NCI-H446 (cell line): ENCODE measurements around the gene EPHA10.

Source experiments
- DNase-seq, 2 experiments: peaks; one replicate each; lab custom pipeline; 2025; lab: John Stamatoyannopoulos, UW

The EPHA10 gene

DNA sequence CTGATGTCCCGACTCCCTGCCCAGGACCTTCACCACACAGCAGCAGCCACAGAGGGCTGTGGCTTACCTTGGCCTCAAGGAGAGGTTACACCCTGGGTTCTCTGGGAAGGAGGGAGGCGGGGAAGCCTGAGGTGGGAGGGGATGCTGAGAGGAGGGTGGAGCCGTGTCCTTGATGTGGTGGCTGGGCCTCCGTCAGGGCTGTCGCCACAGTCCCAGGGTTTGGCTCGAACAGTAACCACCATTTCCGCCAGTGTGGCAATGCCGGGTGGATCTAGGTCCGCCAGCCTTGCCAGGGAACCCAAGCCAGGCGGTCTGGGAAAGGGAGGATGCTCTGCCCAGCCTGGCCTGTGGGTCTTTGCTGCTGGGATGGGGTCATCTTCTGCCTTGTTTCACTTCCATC is 91.0 kb downstream of the EPHA10 start:
- no peak for DNase-seq

DNA sequence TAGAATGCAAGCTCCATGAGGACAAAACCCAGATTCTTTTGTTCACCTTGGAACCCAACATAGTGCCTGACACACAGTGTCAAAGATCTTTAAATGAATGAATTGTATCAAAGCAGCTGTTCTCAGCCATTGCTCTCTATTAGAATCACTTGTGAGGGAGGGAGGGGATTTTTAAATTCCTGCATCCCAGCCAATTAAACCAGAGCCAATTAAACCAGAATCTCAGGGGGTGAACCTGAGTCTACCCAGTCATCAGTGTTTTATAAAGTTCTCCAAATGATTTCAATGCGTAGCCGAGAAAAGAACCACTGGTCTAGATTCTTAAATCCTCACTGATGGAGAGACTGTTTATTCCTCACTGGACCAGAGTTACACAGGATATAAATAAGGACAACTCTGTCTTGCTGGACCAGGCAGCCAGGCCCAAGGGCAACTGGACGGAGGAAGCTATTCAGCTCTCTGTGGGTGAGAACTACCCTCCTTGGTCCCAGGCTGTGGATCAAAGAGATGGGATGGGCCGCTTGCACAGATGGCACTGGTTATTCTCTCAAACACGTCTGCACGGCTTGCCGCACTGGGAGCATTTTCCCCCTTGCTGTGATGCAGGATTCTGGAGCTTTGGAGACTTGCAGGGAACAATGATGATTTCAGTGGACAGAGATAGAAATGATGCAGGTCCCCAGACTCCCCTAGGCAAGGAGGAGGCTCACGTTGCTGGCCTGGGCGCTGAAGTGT is 92.6 kb downstream of the EPHA10 start:
- DNase-seq = no peak

DNA sequence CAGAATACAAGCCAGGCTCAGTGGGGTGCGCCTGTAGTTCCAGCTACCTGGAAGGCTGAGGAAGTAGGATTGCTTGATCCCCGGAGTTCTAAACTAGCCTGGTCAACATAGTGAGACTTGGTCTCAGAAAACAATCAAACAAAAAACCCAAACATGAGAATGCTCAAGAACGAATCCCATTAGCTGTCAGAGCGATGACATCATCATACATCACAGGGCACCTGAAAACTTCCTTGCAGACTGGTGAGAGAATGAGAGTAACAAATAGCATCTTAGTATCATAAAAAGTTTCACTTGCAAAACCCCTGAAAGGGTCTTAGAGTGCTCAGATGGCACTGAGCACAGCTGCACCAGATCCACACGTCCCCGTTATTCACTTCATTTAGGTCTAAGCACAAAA is 93.7 kb downstream of the EPHA10 start:
- DNase-seq = no peak

DNA sequence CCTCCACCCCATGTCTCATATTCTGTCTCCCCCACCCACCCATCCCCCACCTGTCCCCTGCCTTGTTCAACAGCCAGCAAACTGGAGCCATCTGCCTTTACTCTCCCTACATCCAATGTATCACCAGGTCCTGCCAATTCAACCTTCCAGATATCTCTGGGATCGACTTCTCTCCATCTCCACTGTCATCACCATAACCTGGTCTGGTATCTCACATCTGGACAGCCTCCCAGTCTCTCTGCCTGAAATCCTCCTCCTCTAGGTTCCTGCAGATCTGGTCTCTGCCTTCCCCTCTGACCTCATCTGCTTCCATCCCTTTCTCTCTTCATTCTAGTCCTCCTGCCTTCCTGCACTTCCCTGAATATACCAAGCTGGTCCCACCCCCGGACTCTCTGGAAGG is 94.8 kb downstream of the EPHA10 start:
- no peak for DNase-seq

DNA sequence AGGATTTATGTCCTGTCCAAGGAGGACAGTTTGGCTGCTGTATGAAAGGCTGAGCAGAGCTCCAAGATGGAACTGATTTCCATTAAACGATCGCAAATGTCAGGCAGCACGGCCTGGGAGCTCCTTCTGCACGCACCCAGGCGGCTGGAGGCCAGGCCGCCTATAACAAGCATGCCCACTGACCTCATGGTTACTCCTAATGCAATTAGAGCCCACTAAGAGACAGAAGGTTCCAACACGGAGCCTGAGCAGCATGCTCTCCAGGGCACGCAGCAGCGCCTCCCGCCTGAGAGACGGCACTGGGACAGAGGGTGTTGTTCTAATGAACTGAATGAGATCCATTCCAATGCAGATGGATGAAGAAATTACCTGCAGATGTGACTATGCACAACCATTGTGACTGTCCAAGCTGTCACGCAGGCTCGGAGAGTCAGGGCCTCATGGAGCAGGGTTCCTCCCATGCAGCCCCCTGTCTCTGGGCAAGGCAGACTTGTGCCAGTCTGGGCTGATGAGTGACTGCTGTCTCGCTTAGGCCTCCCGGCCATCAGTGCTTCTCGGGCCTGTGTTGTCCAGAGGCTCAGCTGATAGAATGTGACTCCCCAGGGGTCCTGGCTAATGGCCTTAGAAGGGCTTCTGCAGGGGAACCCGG is 97.8 kb downstream of the EPHA10 start:
- no peak for DNase-seq

DNA sequence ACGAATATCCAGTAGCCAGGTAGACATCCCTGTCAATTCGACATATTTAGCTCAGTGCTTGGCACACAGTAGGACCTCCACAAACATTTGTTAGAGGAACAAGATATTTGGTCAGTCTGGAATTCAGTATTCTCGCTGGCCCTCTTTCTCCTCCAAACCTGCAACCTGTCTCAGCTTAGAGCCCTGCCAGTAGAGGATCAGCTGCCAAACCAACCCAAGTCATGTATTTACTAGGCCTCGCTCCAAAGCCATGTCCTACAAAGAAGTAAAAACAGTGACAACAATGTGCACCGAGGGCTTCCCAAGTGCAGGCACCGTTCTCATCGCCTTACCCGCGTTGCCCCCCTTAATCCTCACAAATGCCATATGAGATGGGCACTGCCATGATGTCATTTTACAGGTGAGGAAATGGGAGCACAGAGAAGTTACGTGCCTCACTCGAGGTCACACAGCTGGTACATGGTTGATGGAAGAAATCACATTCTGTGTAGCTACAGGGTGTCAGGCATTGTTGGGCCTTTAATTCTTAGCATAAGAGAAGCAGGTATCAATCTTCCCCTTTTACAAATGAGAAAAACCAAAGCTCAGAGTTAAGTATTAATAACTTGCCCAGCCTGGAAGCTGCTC is 98.6 kb downstream of the EPHA10 start:
- no peak for DNase-seq
